ENCODE measurements around the gene BCR. TPM values are rescaled to one million over a fixed set of nuclear protein-coding genes. Genes with fewer than 3 reads are reported as not detected.

BCR gene
- total RNA-seq, 2 experiments from 2014 or later, result 42.2 to 51.3 TPM

DNA sequence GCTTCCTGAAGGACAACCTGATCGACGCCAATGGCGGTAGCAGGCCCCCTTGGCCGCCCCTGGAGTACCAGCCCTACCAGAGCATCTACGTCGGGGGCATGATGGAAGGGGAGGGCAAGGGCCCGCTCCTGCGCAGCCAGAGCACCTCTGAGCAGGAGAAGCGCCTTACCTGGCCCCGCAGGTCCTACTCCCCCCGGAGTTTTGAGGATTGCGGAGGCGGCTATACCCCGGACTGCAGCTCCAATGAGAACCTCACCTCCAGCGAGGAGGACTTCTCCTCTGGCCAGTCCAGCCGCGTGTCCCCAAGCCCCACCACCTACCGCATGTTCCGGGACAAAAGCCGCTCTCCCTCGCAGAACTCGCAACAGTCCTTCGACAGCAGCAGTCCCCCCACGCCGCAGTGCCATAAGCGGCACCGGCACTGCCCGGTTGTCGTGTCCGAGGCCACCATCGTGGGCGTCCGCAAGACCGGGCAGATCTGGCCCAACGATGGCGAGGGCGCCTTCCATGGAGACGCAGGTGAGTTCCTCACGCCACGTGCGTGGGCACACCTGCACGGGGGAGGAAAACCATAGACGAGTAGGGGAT lies 1.5 kb downstream of the BCR start:
- peaks cover 37% of the 10 kb centered on the region for H3K36me3 ChIP-seq (ENCODE audit: insufficient read depth, low read length)
- no TSS peak for BruUV-seq (replicated peaks)
- peak overlapping the region; percentile 71 for H3K4me3 ChIP-seq (ENCODE audit: low read depth, low read length, poor library complexity, severe bottlenecking)
- ChIA-PET POLR2A (interaction anchor here (1.8 kb wide), 1 partner anchor 37 kb away, joined by 5 read pairs; no protein-coding TSS in a partner anchor), CTCF (ENCODE audit: unreplicated experiment) (interaction anchor here (1.1 kb wide), 1 partner anchor 100 kb away, joined by 3 read pairs; no protein-coding TSS in a partner anchor)
- peak overlapping the region; percentile 92 for H3K4me2 ChIP-seq (ENCODE audit: low read length)
- no peak for DNase-seq (ENCODE audit: low spot score)
- H3K9me2 ChIP-seq (ENCODE audit: insufficient read depth, low read length), result no peaks in the 10 kb centered on the region
- intact Hi-C loops (cut with micrococcal nuclease; ENCODE audit: unreplicated experiment), result loop anchor here (2.0 kb wide), 1 partner anchor 27 kb away; no protein-coding TSS in a partner anchor
- peak overlapping the region; percentile 27 for H3K27ac ChIP-seq (ENCODE audit: low read depth, low read length, poor library complexity, severe bottlenecking)
- H3K79me2 ChIP-seq (ENCODE audit: insufficient read depth, low read depth, low read length), result peaks cover 48% of the 10 kb centered on the region
- TF ChIP-seq, protein P1, sequence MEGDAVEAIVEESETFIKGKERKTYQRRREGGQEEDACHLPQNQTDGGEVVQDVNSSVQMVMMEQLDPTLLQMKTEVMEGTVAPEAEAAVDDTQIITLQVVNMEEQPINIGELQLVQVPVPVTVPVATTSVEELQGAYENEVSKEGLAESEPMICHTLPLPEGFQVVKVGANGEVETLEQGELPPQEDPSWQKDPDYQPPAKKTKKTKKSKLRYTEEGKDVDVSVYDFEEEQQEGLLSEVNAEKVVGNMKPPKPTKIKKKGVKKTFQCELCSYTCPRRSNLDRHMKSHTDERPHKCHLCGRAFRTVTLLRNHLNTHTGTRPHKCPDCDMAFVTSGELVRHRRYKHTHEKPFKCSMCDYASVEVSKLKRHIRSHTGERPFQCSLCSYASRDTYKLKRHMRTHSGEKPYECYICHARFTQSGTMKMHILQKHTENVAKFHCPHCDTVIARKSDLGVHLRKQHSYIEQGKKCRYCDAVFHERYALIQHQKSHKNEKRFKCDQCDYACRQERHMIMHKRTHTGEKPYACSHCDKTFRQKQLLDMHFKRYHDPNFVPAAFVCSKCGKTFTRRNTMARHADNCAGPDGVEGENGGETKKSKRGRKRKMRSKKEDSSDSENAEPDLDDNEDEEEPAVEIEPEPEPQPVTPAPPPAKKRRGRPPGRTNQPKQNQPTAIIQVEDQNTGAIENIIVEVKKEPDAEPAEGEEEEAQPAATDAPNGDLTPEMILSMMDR (conservative IDR thresholded peaks at IDR 0.05; ENCODE audit: low read length), result no peak
- TF ChIP-seq EZH2phosphoT487 (IDR thresholded peaks at IDR 0.05; ENCODE audit: borderline replicate concordance, low read depth, low read length), result no peak
- peaks cover 54% of the 10 kb centered on the region for H3K4me1 ChIP-seq (ENCODE audit: insufficient read depth, low read length, poor library complexity, severe bottlenecking)
- H4K20me1 ChIP-seq (ENCODE audit: insufficient read depth, low read length), result peaks cover 26% of the 10 kb centered on the region
- H3K9me3 ChIP-seq (ENCODE audit: low read length), result peaks cover under 1% of the 10 kb centered on the region; the same call in 1 of the 2 replicates
- H2AFZ ChIP-seq (ENCODE audit: low read length), result no peak overlapping the region

DNA sequence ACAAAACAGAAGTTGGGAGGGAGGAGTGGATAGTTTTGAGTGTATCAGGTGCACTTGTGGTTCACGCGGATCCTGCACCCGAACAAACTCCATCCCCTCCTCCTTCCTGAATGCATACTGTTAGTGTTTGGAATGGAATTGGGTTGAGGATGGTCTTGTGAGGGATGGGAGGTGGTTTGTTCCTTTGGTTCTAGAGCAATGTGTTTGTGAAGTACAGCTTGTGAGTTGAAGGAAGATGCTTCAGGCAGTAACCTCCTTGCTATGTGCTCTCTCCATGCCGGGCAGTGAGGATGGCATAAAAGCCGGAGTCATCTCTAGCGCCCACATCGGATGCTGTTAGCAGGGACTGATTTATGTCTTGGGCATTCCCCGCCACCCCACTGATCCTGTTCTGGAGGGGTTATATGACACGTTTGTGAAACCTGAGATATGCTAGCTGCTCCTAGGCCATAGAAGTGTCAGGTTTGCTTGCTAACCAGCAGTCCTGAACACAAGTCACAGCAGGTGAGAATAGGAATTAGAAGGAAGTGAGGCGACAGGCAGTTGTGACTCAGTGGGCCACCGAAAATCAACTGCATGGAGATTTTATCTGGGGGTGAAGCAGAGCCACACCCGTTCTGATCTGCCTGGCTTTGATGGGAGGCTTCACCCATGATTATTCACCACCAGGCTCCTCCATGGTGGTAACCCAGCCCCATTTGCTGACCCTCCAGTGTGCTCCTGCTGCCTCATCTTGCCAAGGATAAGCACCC lies 2.2 kb downstream of the BCR start:
- H3K4me3 ChIP-seq (ENCODE audit: low read depth, low read length, poor library complexity, severe bottlenecking), result peak overlapping the region; percentile 71
- H3K36me3 ChIP-seq (ENCODE audit: insufficient read depth, low read length), result peaks cover 39% of the 10 kb centered on the region
- H3K9me2 ChIP-seq (ENCODE audit: insufficient read depth, low read length), result no peaks in the 10 kb centered on the region
- TF ChIP-seq, protein P1 (conservative IDR thresholded peaks at IDR 0.05; ENCODE audit: low read length), result 0 out of 2 replicates have a peak, but pooled peaks have one; percentile 20
- TF ChIP-seq EZH2phosphoT487 (IDR thresholded peaks at IDR 0.05; ENCODE audit: borderline replicate concordance, low read depth, low read length), result no peak
- intact Hi-C loops (cut with micrococcal nuclease; ENCODE audit: unreplicated experiment), result loop anchor here (2.0 kb wide), 1 partner anchor 26 kb away; no protein-coding TSS in a partner anchor
- peak overlapping the region; percentile 27 for H3K27ac ChIP-seq (ENCODE audit: low read depth, low read length, poor library complexity, severe bottlenecking)
- ChIA-PET POLR2A (interaction anchor here (1.8 kb wide), 1 partner anchor 37 kb away, joined by 5 read pairs; no protein-coding TSS in a partner anchor), CTCF (ENCODE audit: unreplicated experiment) (no interaction called here)
- H3K4me2 ChIP-seq (ENCODE audit: low read length), result peak overlapping the region; percentile 92
- H3K4me1 ChIP-seq (ENCODE audit: insufficient read depth, low read length, poor library complexity, severe bottlenecking), result peaks cover 54% of the 10 kb centered on the region
- H3K9me3 ChIP-seq (ENCODE audit: low read length), result no peaks in the 10 kb centered on the region
- peak; percentile 52 for DNase-seq (ENCODE audit: low spot score)
- peaks cover 54% of the 10 kb centered on the region for H3K79me2 ChIP-seq (ENCODE audit: insufficient read depth, low read depth, low read length)
- H2AFZ ChIP-seq (ENCODE audit: low read length), result no peak overlapping the region
- BruUV-seq (replicated peaks), result TSS peak; percentile 46
- H4K20me1 ChIP-seq (ENCODE audit: insufficient read depth, low read length), result peaks cover 26% of the 10 kb centered on the region
